Measurements from ENCODE around the gene GABPB2.
A peak's percentile ranks its signal among the peaks of the same experiment; 100 is the strongest.

GABPB2 gene

DNA sequence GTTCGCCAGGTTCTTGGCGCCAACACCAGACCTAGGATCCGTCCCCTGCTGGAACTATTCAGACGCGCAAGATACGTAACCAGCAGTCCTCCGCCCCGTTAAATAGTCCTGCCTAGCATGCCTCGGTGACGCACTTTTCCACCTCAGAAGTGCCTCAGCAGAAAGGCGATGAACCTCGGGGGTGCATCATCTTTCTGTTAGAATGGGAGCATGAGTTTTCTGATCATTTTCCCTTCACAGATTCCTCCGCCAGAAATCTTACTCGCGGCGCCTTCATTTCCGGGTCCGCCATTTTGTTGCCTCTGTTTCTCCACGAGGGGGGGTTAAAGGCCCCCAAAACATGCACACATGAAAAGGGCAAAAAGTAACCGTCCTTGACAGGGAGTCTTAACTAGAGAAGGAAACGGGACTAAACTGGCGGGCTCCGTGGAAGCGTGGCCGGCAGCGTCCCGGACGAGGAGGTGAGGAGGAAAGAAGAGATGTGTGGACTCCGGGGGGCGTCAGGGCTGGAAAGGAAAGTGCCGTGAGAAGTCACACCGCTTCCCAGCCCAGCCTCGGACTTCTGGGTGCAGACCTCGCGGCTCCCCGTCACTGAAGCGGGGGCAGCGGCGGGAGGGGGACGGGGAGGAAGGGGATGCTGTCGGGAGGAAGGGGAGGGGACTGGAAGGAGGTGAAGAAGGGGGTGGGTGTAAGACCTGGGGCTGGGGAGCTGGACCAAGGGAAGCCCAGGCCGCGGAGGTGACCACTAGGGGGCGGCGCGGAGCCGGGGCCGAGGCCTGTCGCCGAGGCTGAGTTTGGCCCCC is at the start of gene GABPB2:
TSS of gene GABPB2 (plus strand) at position 288 of the 803 bp plus-strand sequence. CDS start 17,429 bp downstream, outside the sequence.
- H3K4me1 ChIP-seq (ENCODE audit: insufficient read depth, low read length, severe bottlenecking), result peaks cover 24% of the 10 kb centered on the region
- H3K36me3 ChIP-seq (ENCODE audit: insufficient read depth, low read length), result no peaks in the 10 kb centered on the region
- peak within 1 kb of the TSS; percentile 97 for H3K9ac ChIP-seq (ENCODE audit: low read length)
- no peaks in the 10 kb centered on the region for H3K9me3 ChIP-seq (ENCODE audit: low read length)
- no peaks in the 10 kb centered on the region for H3K79me2 ChIP-seq (ENCODE audit: insufficient read depth, low read length)
- H2AFZ ChIP-seq (ENCODE audit: low read length), result no peak within 1 kb of the TSS
- 0 out of 2 replicates have a peak, but pooled peaks cover 11% of the 10 kb centered on the region for H3F3A ChIP-seq (ENCODE audit: insufficient read depth, low read length)
- no peaks in the 10 kb centered on the region for H4K20me1 ChIP-seq (ENCODE audit: insufficient read depth, low read length)
- H3K27me3 ChIP-seq (ENCODE audit: insufficient read depth, low read length), result no peaks in the 10 kb centered on the region
- H3K4me3 ChIP-seq (ENCODE audit: low read depth, low read length, poor library complexity, severe bottlenecking), result peak within 1 kb of the TSS; percentile 82
- no peaks in the 10 kb centered on the region for H3K9me2 ChIP-seq (ENCODE audit: low read depth, low read length)
- peak within 1 kb of the TSS; percentile 74 for H3K4me2 ChIP-seq (ENCODE audit: low read length)
- H3K27ac ChIP-seq (ENCODE audit: low read depth, low read length, poor library complexity, severe bottlenecking), result peak within 1 kb of the TSS; percentile 94
- TF ChIP-seq EZH2 (IDR thresholded peaks at IDR 0.05; ENCODE audit: borderline replicate concordance, low read length), result no peak
- TF ChIP-seq, protein P1, sequence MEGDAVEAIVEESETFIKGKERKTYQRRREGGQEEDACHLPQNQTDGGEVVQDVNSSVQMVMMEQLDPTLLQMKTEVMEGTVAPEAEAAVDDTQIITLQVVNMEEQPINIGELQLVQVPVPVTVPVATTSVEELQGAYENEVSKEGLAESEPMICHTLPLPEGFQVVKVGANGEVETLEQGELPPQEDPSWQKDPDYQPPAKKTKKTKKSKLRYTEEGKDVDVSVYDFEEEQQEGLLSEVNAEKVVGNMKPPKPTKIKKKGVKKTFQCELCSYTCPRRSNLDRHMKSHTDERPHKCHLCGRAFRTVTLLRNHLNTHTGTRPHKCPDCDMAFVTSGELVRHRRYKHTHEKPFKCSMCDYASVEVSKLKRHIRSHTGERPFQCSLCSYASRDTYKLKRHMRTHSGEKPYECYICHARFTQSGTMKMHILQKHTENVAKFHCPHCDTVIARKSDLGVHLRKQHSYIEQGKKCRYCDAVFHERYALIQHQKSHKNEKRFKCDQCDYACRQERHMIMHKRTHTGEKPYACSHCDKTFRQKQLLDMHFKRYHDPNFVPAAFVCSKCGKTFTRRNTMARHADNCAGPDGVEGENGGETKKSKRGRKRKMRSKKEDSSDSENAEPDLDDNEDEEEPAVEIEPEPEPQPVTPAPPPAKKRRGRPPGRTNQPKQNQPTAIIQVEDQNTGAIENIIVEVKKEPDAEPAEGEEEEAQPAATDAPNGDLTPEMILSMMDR (IDR thresholded peaks at IDR 0.05; ENCODE audit: low read length), result peak; percentile 85

DNA sequence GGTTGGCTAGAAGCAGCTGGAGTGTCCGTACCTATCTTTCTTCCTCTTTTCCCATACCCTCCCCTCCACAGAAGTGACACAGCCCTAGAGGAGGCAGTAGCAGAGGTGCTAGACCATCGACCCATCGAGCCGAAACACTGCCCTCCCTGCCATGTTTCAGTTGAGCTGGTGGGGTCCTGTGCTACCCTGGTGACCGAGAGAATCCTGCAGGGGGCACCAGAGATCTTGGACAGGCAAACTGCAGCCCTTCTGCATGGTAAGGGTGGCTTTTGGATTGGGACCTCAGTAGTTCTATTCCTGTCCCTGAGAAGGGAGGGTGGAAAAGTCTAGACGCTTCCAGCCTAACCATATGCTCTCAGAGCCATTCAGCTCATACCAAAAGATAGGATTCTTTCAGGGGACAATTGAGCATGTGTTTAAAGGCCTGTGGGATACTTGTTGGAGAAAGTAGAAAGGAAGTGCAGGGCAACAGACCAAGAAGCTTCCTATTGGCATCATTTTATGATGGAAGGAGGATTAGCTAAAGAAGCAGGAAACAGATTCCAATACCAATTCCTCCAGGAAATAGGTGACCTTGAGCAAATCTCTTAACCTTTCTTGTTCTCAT is 45.9 kb upstream of the GABPB2 start:
- Histone ChIP-seq H3K4me1 (ENCODE audit: insufficient read depth, low read length, severe bottlenecking) (peaks cover 5% of the 10 kb centered on the region), H3K9me3 (ENCODE audit: low read length) (no peaks in the 10 kb centered on the region), H3K9ac (ENCODE audit: low read length) (no peak overlapping the region), H3F3A (ENCODE audit: insufficient read depth, low read length) (no peaks in the 10 kb centered on the region), H4K20me1 (ENCODE audit: insufficient read depth, low read length) (no peaks in the 10 kb centered on the region), H3K27ac (ENCODE audit: low read depth, low read length, poor library complexity, severe bottlenecking) (no peak overlapping the region), H3K36me3 (ENCODE audit: insufficient read depth, low read length) (peaks cover 22% of the 10 kb centered on the region; the same call in 1 of the 2 replicates), H3K4me3 (ENCODE audit: low read depth, low read length, poor library complexity, severe bottlenecking) (no peak overlapping the region), H3K27me3 (ENCODE audit: insufficient read depth, low read length) (no peaks in the 10 kb centered on the region), H3K4me2 (ENCODE audit: low read length) (peak overlapping the region; percentile 31; the same call in 1 of the 2 replicates), H3K9me2 (ENCODE audit: low read depth, low read length) (no peaks in the 10 kb centered on the region), H2AFZ (ENCODE audit: low read length) (no peak overlapping the region), H3K79me2 (ENCODE audit: insufficient read depth, low read length) (no peaks in the 10 kb centered on the region)
- no peak for TF ChIP-seq EZH2 (IDR thresholded peaks at IDR 0.05; ENCODE audit: borderline replicate concordance, low read length)
- TF ChIP-seq, protein P1 (IDR thresholded peaks at IDR 0.05; ENCODE audit: low read length), result peak; percentile 91

DNA sequence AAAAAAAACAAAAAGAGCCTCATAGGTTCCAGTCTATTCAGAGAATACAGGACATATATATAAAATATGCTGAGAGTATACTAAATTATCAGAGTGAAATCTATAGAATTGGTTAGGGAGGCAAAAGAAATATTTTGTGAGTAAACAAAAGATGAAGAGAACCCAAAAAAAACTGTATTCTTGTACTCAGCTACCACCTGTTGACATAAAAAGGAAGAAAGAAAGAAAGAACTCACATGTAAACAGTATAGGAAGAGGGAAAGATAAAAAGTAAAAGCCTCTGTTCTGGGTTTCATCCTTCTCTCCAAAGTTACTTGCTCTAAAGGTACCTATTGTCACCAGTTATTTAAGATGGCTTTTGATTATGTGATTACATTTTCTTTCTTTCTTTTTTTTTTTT is 44.1 kb upstream of the GABPB2 start:
- no peaks in the 10 kb centered on the region for H3K27me3 ChIP-seq (ENCODE audit: insufficient read depth, low read length)
- H3K4me3 ChIP-seq (ENCODE audit: low read depth, low read length, poor library complexity, severe bottlenecking), result no peak overlapping the region
- H3K4me2 ChIP-seq (ENCODE audit: low read length), result no peak overlapping the region
- H3K9me3 ChIP-seq (ENCODE audit: low read length), result no peaks in the 10 kb centered on the region
- H3F3A ChIP-seq (ENCODE audit: insufficient read depth, low read length), result no peaks in the 10 kb centered on the region
- peaks cover 28% of the 10 kb centered on the region; the same call in 1 of the 2 replicates for H3K36me3 ChIP-seq (ENCODE audit: insufficient read depth, low read length)
- no peak overlapping the region for H3K9ac ChIP-seq (ENCODE audit: low read length)
- H3K9me2 ChIP-seq (ENCODE audit: low read depth, low read length), result no peaks in the 10 kb centered on the region
- H3K4me1 ChIP-seq (ENCODE audit: insufficient read depth, low read length, severe bottlenecking), result peaks cover 5% of the 10 kb centered on the region
- no peak overlapping the region for H3K27ac ChIP-seq (ENCODE audit: low read depth, low read length, poor library complexity, severe bottlenecking)
- TF ChIP-seq, protein P1 (IDR thresholded peaks at IDR 0.05; ENCODE audit: low read length), result no peak
- no peak for TF ChIP-seq EZH2 (IDR thresholded peaks at IDR 0.05; ENCODE audit: borderline replicate concordance, low read length)
- no peaks in the 10 kb centered on the region for H4K20me1 ChIP-seq (ENCODE audit: insufficient read depth, low read length)
- no peak overlapping the region for H2AFZ ChIP-seq (ENCODE audit: low read length)
- H3K79me2 ChIP-seq (ENCODE audit: insufficient read depth, low read length), result no peaks in the 10 kb centered on the region
